CD4-positive, alpha-beta memory T cell (primary cell): ENCODE data around the gene TGFBR2. TPM values are rescaled to one million over a fixed set of nuclear protein-coding genes. Genes with fewer than 3 reads are reported as not detected.

ENCODE experiments used
- CTCF ChIA-PET: fragments of 350-600 bp; sonication (Branson Sonifier 250); formaldehyde crosslinking; loops from one replicate; lab custom pipeline; 2021; ENCODE audit warnings: inconsistent platforms; ENCODE audit not compliant: partially characterized antibody; lab: Charles Lee
- POLR2A ChIA-PET: fragments of 350-600 bp; sonication (Branson Sonifier 250); formaldehyde crosslinking; loops from one replicate; lab custom pipeline; 2021; ENCODE audit not compliant: partially characterized antibody; lab: Charles Lee
- DNase-seq, 5 donors: peaks; one replicate each; pipeline versions ENCODE4 v3.0.0 to v3.0.0-alpha.2; 2020 to 2022; ENCODE audit warnings: mixed read lengths in 1 of 5
- H3K27ac ChIP-seq: one replicate; pipeline ENCODE4 v1.7.0; 2013; ENCODE audit warnings: low read depth, low read length
- H3K27me3 ChIP-seq: 2 replicates; pipeline ENCODE4 v1.7.0; 2013; ENCODE audit warnings: mild to moderate bottlenecking, low read length, moderate library complexity; ENCODE audit not compliant: insufficient read depth
- H3K36me3 ChIP-seq: 2 replicates; pipeline ENCODE4 v1.7.0; 2013; ENCODE audit warnings: mild to moderate bottlenecking, low read length, moderate library complexity; ENCODE audit not compliant: insufficient read depth
- H3K4me1 ChIP-seq: 2 replicates; pipeline ENCODE4 v1.7.0; 2013; ENCODE audit warnings: mild to moderate bottlenecking, low read length, moderate library complexity; ENCODE audit not compliant: insufficient read depth
- H3K4me3 ChIP-seq, 2 donors: one replicate each; pipeline ENCODE4 v1.7.0; 2013; ENCODE audit warnings: low read length in 2 of 2, mild to moderate bottlenecking in 1 of 2
- H3K9me3 ChIP-seq, 2 donors: one replicate each; pipeline ENCODE4 v1.7.0; 2013; ENCODE audit warnings: low read length in 2 of 2, control low read depth in 1 of 2; ENCODE audit not compliant: control insufficient read depth in 1 of 2
- H3K27ac Mint-ChIP-seq, 7 donors: one replicate each; pipeline ENCODE4 v1.8.0; 2020 to 2021; ENCODE audit warnings: mixed read lengths in 7 of 7, mild to moderate bottlenecking in 6 of 7, inconsistent platforms in 3 of 7, moderate library complexity in 3 of 7
- H3K27me3 Mint-ChIP-seq, 2 donors: one replicate each; pipeline ENCODE4 v1.8.0; 2020 to 2021; ENCODE audit warnings: mixed read lengths in 2 of 2
- H3K36me3 Mint-ChIP-seq, 2 donors: one replicate each; pipeline ENCODE4 v1.8.0; 2020 to 2021; ENCODE audit warnings: mixed read lengths in 2 of 2, inconsistent platforms in 1 of 2, mild to moderate bottlenecking in 1 of 2
- H3K4me1 Mint-ChIP-seq, 4 donors: one replicate each; pipeline ENCODE4 v1.8.0; 2020 to 2021; ENCODE audit warnings: mixed read lengths in 4 of 4, mild to moderate bottlenecking in 1 of 4
- H3K4me3 Mint-ChIP-seq, 8 donors: one replicate each; pipeline ENCODE4 v1.8.0; 2020 to 2021; ENCODE audit warnings: mixed read lengths in 8 of 8, mild to moderate bottlenecking in 7 of 8, moderate library complexity in 6 of 8, inconsistent platforms in 3 of 8
- H3K9me3 Mint-ChIP-seq, 8 donors: one replicate each; pipeline ENCODE4 v1.8.0; 2020 to 2021; ENCODE audit warnings: mixed read lengths in 8 of 8, mild to moderate bottlenecking in 5 of 8, inconsistent platforms in 3 of 8, moderate library complexity in 1 of 8
- intact Hi-C: fragments of 100-400 bp; cut with micrococcal nuclease; formaldehyde crosslinking; loops from one replicate; pipeline ENCODE4 v1.15.1; 2023
- polyA plus RNA-seq, 2 donors: library from polyadenylated mRNA; unstranded; fragments of 300-500 nt; fragmentation: Illumina TruSeq; gene quantifications; one replicate each; pipeline ENCODE4 v1.2.3, GENCODE V29; 2021
- total RNA-seq, 2 experiments: library from RNA; stranded (reverse); gene quantifications; one replicate each; pipeline ENCODE4 v1.2.3, GENCODE V29; 2021

TGFBR2 gene
- total and polyA plus RNA-seq, 4 experiments from 2014 or later, result 58.7 to 110 (median 110) TPM

GRCh38 chr3:30729512-30729911 is 123.1 kb downstream of the TGFBR2 start:
- H3K36me3 ChIP-seq, result no peaks in the 10 kb centered on the region
- Mint-ChIP-seq H3K27me3 (peaks cover 0 to 1% of the 10 kb centered on the region in 2 donors), H3K4me3 (no peak overlapping the region), H3K27ac (no peak overlapping the region), H3K36me3 (no peaks in the 10 kb centered on the region), H3K4me1 (peaks cover 0 to 8% (median 6%) of the 10 kb centered on the region in 4 donors), H3K9me3 (peaks cover 0 to 2% (median 0%) of the 10 kb centered on the region in 8 donors)
- H3K4me1 ChIP-seq, result no peaks in the 10 kb centered on the region
- POLR2A ChIA-PET, result no interaction called here
- no peaks in the 10 kb centered on the region for H3K27me3 ChIP-seq
- no peak overlapping the region for H3K4me3 ChIP-seq
- no peak for DNase-seq
- CTCF ChIA-PET, result no interaction called here
- no peak overlapping the region for H3K27ac ChIP-seq
- intact Hi-C loops, result no loop called here
- H3K9me3 ChIP-seq, result no peaks in the 10 kb centered on the region

DNA sequence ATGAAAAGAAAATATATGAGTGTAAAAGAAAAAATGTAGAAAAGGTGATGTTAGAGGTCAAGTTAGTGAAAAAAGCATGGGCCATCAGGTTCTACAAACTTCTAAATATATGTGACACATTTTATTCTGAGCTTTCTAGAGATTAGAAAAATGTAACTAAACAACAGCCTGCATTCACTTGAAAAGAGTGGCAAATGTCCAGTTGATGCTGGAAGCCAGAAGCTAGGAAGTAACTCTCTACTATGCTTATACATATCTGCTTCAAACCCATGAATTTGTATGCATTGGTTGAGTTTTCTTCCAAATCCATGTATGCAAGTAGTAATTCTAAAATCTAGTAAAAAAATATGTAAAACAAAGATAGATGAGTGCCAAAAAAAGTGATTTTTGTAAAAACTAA is 123.5 kb downstream of the TGFBR2 start:
- peaks cover 0 to 8% (median 6%) of the 10 kb centered on the region in 4 donors for H3K4me1 Mint-ChIP-seq

DNA sequence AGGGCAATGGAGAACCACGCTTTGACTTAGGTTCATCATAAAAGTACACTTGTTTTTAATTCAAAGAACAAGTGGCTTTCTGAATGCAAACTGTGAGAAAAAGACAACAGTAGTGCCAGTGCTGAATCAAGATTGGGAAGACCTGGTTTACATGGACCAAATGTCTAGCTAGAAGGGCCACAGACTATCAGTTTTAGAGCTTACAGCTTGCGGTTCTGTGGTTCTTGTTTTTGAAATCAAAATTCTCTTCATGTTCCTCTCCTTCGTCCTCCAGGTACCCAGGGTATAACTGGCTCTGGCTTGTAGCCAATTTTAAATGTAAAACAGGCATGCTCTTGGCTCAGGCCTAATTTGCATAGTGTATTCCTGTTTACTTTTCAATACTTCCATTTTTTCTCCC is 124.6 kb downstream of the TGFBR2 start:
- Mint-ChIP-seq H3K4me1 (peaks cover 0 to 8% (median 6%) of the 10 kb centered on the region in 4 donors), H3K27me3 (peaks cover 0 to 1% of the 10 kb centered on the region in 2 donors), H3K27ac (no peak overlapping the region), H3K9me3 (peaks cover 0 to 2% (median 0%) of the 10 kb centered on the region in 8 donors), H3K4me3 (no peak overlapping the region), H3K36me3 (no peaks in the 10 kb centered on the region)
- DNase-seq, result no peak
- Histone ChIP-seq H3K4me1 (no peaks in the 10 kb centered on the region), H3K4me3 (no peak overlapping the region), H3K27me3 (no peaks in the 10 kb centered on the region), H3K9me3 (no peaks in the 10 kb centered on the region), H3K36me3 (no peaks in the 10 kb centered on the region), H3K27ac (no peak overlapping the region)
- CTCF ChIA-PET, result no interaction called here
- POLR2A ChIA-PET, result no interaction called here
- intact Hi-C loops, result no loop called here

More for the DNA sequence above, 123.5 kb downstream of the TGFBR2 start:
- H3K4me3 Mint-ChIP-seq, result no peak overlapping the region
- intact Hi-C loops, result no loop called here
- peaks cover 0 to 2% (median 0%) of the 10 kb centered on the region in 8 donors for H3K9me3 Mint-ChIP-seq
- no peaks in the 10 kb centered on the region for H3K4me1 ChIP-seq
- H3K27ac Mint-ChIP-seq, result no peak overlapping the region
- ChIA-PET CTCF (no interaction called here), POLR2A (no interaction called here)
- H3K27ac ChIP-seq, result no peak overlapping the region
- no peak for DNase-seq
- H3K27me3 Mint-ChIP-seq, result peaks cover 0 to 1% of the 10 kb centered on the region in 2 donors
- H3K4me3 ChIP-seq, result no peak overlapping the region
- H3K27me3 ChIP-seq, result no peaks in the 10 kb centered on the region
- H3K9me3 ChIP-seq, result no peaks in the 10 kb centered on the region
- no peaks in the 10 kb centered on the region for H3K36me3 ChIP-seq
- no peaks in the 10 kb centered on the region for H3K36me3 Mint-ChIP-seq

GRCh38 chr3:30733209-30733608 is 126.8 kb downstream of the TGFBR2 start:
- H3K27me3 Mint-ChIP-seq, result peaks cover 0 to 1% of the 10 kb centered on the region in 2 donors
- CTCF ChIA-PET, result no interaction called here
- intact Hi-C loops, result no loop called here

GRCh38 chr3:30733696-30734095 is 127.3 kb downstream of the TGFBR2 start:
- peaks cover 0 to 2% (median 0%) of the 10 kb centered on the region in 8 donors for H3K9me3 Mint-ChIP-seq
- H3K4me1 ChIP-seq, result no peaks in the 10 kb centered on the region
- H3K9me3 ChIP-seq, result no peaks in the 10 kb centered on the region
- POLR2A ChIA-PET, result no interaction called here
- H3K27ac ChIP-seq, result no peak overlapping the region
- intact Hi-C loops, result no loop called here
- H3K36me3 Mint-ChIP-seq, result no peaks in the 10 kb centered on the region
- H3K4me1 Mint-ChIP-seq, result peaks cover 0 to 8% (median 6%) of the 10 kb centered on the region in 4 donors
- CTCF ChIA-PET, result no interaction called here
- H3K27me3 Mint-ChIP-seq, result peaks cover 0 to 1% of the 10 kb centered on the region in 2 donors
- H3K36me3 ChIP-seq, result no peaks in the 10 kb centered on the region
- no peaks in the 10 kb centered on the region for H3K27me3 ChIP-seq
- no peak overlapping the region for H3K4me3 ChIP-seq
- H3K4me3 Mint-ChIP-seq, result no peak overlapping the region
- no peak overlapping the region for H3K27ac Mint-ChIP-seq
- no peak for DNase-seq

More at GRCh38 chr3:30733209-30733608, 126.8 kb downstream of the TGFBR2 start:
- POLR2A ChIA-PET, result no interaction called here
- Histone ChIP-seq H3K27ac (no peak overlapping the region), H3K36me3 (no peaks in the 10 kb centered on the region), H3K27me3 (no peaks in the 10 kb centered on the region), H3K4me3 (no peak overlapping the region), H3K4me1 (no peaks in the 10 kb centered on the region), H3K9me3 (no peaks in the 10 kb centered on the region)
- H3K4me1 Mint-ChIP-seq, result peaks cover 0 to 8% (median 6%) of the 10 kb centered on the region in 4 donors
- no peak overlapping the region for H3K4me3 Mint-ChIP-seq
- H3K9me3 Mint-ChIP-seq, result peaks cover 0 to 2% (median 0%) of the 10 kb centered on the region in 8 donors
- H3K36me3 Mint-ChIP-seq, result no peaks in the 10 kb centered on the region
- no peak for DNase-seq
- no peak overlapping the region for H3K27ac Mint-ChIP-seq

GRCh38 chr3:30737743-30738499 is 131.5 kb downstream of the TGFBR2 start:
- POLR2A ChIA-PET, result no interaction called here
- Histone ChIP-seq H3K27ac (no peak overlapping the region), H3K27me3 (no peaks in the 10 kb centered on the region), H3K4me3 (no peak overlapping the region), H3K4me1 (no peaks in the 10 kb centered on the region), H3K9me3 (no peaks in the 10 kb centered on the region), H3K36me3 (no peaks in the 10 kb centered on the region)
- DNase-seq, result no peak
- H3K27ac Mint-ChIP-seq, result no peak overlapping the region
- CTCF ChIA-PET, result interaction anchor here (1.0 to 1.8 kb wide), 2 partner anchors 13 to 1031 kb away, joined by 3 to 6 read pairs; no protein-coding TSS in a partner anchor
- intact Hi-C loops, result no loop called here
- H3K4me1 Mint-ChIP-seq, result peaks cover 0 to 3% (median under 1%) of the 10 kb centered on the region in 4 donors
- peaks cover 0 to 2% (median 0%) of the 10 kb centered on the region in 8 donors for H3K9me3 Mint-ChIP-seq
- no peak overlapping the region for H3K4me3 Mint-ChIP-seq
- peaks cover 0 to 1% of the 10 kb centered on the region in 2 donors for H3K27me3 Mint-ChIP-seq
- H3K36me3 Mint-ChIP-seq, result no peaks in the 10 kb centered on the region

GRCh38 chr3:30738605-30739004 is 132.2 kb downstream of the TGFBR2 start:
- H3K27ac Mint-ChIP-seq, result no peak overlapping the region
- Histone ChIP-seq H3K9me3 (no peaks in the 10 kb centered on the region), H3K36me3 (no peaks in the 10 kb centered on the region), H3K27ac (no peak overlapping the region), H3K4me1 (no peaks in the 10 kb centered on the region), H3K4me3 (no peak overlapping the region), H3K27me3 (no peaks in the 10 kb centered on the region)
- no peaks in the 10 kb centered on the region for H3K36me3 Mint-ChIP-seq
- intact Hi-C loops, result no loop called here
- POLR2A ChIA-PET, result no interaction called here
- H3K9me3 Mint-ChIP-seq, result peaks cover 0 to 2% (median 0%) of the 10 kb centered on the region in 8 donors
- H3K4me1 Mint-ChIP-seq, result peaks cover 0 to 6% (median under 1%) of the 10 kb centered on the region in 4 donors
- DNase-seq, result no peak
- H3K4me3 Mint-ChIP-seq, result no peak overlapping the region
- H3K27me3 Mint-ChIP-seq, result peaks cover 0 to under 1% of the 10 kb centered on the region in 2 donors
- CTCF ChIA-PET, result interaction anchor here (1.8 kb wide), 1 partner anchor 13 kb away, joined by 6 read pairs; no protein-coding TSS in a partner anchor
